Measurements from ENCODE around the gene CXCL10. TPM values are rescaled to one million over a fixed set of nuclear protein-coding genes. Genes with fewer than 3 reads are reported as not detected.

Gene CXCL10
- total and polyA plus RNA-seq, 2 of the 4 experiments (the other 2 are of a cell fraction) = 0.15 to 0.18 TPM

DNA sequence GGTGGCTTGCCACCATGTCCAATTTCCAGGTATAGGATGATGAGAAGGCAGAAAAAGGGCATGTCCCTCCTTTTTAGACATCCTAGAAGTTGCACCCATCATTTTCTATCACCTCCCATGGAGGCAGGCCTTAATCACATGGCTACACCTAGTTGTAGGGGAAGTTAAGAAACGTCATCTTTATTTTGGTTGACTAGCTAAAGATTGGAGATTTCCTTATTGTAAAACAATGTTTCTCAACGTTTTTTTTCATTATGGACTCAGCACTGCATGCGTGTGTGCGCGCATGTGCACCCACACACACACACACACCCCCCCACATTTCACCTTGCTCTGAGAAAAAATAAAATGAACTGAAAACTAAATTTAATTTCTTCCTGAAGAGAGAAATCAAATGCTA lies 14.0 kb downstream of the CXCL10 start:
- Histone ChIP-seq H3K4me1 (ENCODE audit: control insufficient read depth, insufficient read depth, low read length) (peaks cover 19% of the 10 kb centered on the region), H3K27me3 (ENCODE audit: control insufficient read depth, insufficient read depth, low read length) (no peaks in the 10 kb centered on the region), H3K79me1 (ENCODE audit: low read depth in 1 of 2, low read length in 2 of 2) (no peaks in the 10 kb centered on the region; a peak in 1 of 4 replicates), H2AK9ac (replicated peaks; ENCODE audit: low read depth, low read length, poor library complexity) (no peak overlapping the region), H2BK5ac (ENCODE audit: low read depth, low read length, poor library complexity, severe bottlenecking) (no peak overlapping the region), H3K36me3 (ENCODE audit: control insufficient read depth, insufficient read depth, low read length) (no peaks in the 10 kb centered on the region), H2BK120ac (ENCODE audit: low read depth, low read length) (no peak overlapping the region), H3K4me2 (ENCODE audit: low read depth, low read length) (no peak overlapping the region), H4K5ac (ENCODE audit: low read depth, low read length) (no peak overlapping the region), H2BK15ac (ENCODE audit: low read depth, low read length) (no peak overlapping the region), H3K56ac (ENCODE audit: extremely low read depth, insufficient read depth, low read length) (no peak overlapping the region), H3K9me1 (ENCODE audit: insufficient read depth, low read length) (peaks cover 13% of the 10 kb centered on the region), H3K9me3 (ENCODE audit: control insufficient read depth, insufficient read depth, low read length) (no peaks in the 10 kb centered on the region), H3K4ac (ENCODE audit: low read depth, low read length) (no peak overlapping the region), H4K8ac (ENCODE audit: low read depth in 2 of 2, low read length in 2 of 2) (no peak overlapping the region), H3K14ac (replicated peaks; ENCODE audit: low read depth, low read length) (no peak overlapping the region), H3K4me3 (ENCODE audit: insufficient read depth, low read depth, low read length) (no peak overlapping the region), H3K18ac (ENCODE audit: low read depth, low read length) (no peak overlapping the region), H2AK5ac (ENCODE audit: low read depth, low read length) (no peak overlapping the region), H4K91ac (ENCODE audit: insufficient read depth, low read depth, low read length) (no peak overlapping the region), H2BK20ac (ENCODE audit: low read depth, low read length) (no peak overlapping the region), H2AFZ (replicated peaks; ENCODE audit: low read length, poor library complexity) (no peak overlapping the region), H3K23ac (ENCODE audit: low read depth, low read length) (no peak overlapping the region), H3K27ac (ENCODE audit: insufficient read depth, low read length) (no peak overlapping the region), H4K20me1 (ENCODE audit: insufficient read depth, low read length) (no peaks in the 10 kb centered on the region), H3K9ac (ENCODE audit: low read depth, low read length) (no peak overlapping the region)
- CTCF ChIA-PET = interaction anchor here (1.9 kb wide), 1 partner anchor 13 kb away, joined by 5 read pairs; no protein-coding TSS in a partner anchor
- in situ Hi-C loops (cut with MboI; ENCODE audit: low sequenced_read_pairs) (no loop called here), dilution Hi-C loops (cut with HindIII; ENCODE audit: low sequenced_read_pairs, unreplicated experiment) (no loop called here), intact Hi-C loops (cut with micrococcal nuclease) (no loop called here)
- DNase-seq (no peak), ATAC-seq (ENCODE audit: low read depth) (no peak)
- TF ChIP-seq, protein P1, sequence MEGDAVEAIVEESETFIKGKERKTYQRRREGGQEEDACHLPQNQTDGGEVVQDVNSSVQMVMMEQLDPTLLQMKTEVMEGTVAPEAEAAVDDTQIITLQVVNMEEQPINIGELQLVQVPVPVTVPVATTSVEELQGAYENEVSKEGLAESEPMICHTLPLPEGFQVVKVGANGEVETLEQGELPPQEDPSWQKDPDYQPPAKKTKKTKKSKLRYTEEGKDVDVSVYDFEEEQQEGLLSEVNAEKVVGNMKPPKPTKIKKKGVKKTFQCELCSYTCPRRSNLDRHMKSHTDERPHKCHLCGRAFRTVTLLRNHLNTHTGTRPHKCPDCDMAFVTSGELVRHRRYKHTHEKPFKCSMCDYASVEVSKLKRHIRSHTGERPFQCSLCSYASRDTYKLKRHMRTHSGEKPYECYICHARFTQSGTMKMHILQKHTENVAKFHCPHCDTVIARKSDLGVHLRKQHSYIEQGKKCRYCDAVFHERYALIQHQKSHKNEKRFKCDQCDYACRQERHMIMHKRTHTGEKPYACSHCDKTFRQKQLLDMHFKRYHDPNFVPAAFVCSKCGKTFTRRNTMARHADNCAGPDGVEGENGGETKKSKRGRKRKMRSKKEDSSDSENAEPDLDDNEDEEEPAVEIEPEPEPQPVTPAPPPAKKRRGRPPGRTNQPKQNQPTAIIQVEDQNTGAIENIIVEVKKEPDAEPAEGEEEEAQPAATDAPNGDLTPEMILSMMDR (conservative IDR thresholded peaks at IDR 0.05; ENCODE audit: low read depth, low read length) = no peak
- no peak for TF ChIP-seq MAFK (IDR thresholded peaks at IDR 0.05; ENCODE audit: low read depth, low read length)
- no peak for TF ChIP-seq CEBPB (IDR thresholded peaks at IDR 0.05; ENCODE audit: low read depth, low read length)
- TF ChIP-seq POLR2A (IDR thresholded peaks at IDR 0.05; ENCODE audit: low read depth, low read length) = no peak
- no peak for TF ChIP-seq RFX5 (IDR thresholded peaks at IDR 0.05; ENCODE audit: low read depth, low read length)
- TF ChIP-seq RAD21 (IDR thresholded peaks at IDR 0.05; ENCODE audit: low read length) = no peak
- TF ChIP-seq NFE2L2 (IDR thresholded peaks at IDR 0.05; ENCODE audit: low read depth, low read length) = no peak
- TF ChIP-seq RCOR1 (IDR thresholded peaks at IDR 0.05; ENCODE audit: insufficient replicate concordance, low read length) = no peak
- TF ChIP-seq CHD1 (IDR thresholded peaks at IDR 0.05; ENCODE audit: low read depth, low read length) = no peak
- TF ChIP-seq SMC3 (IDR thresholded peaks at IDR 0.05; ENCODE audit: low read depth, low read length) = no peak
- TF ChIP-seq, protein P2, sequence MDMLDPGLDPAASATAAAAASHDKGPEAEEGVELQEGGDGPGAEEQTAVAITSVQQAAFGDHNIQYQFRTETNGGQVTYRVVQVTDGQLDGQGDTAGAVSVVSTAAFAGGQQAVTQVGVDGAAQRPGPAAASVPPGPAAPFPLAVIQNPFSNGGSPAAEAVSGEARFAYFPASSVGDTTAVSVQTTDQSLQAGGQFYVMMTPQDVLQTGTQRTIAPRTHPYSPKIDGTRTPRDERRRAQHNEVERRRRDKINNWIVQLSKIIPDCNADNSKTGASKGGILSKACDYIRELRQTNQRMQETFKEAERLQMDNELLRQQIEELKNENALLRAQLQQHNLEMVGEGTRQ (IDR thresholded peaks at IDR 0.05; ENCODE audit: low read depth, low read length) = no peak
- TF ChIP-seq, protein P3, sequence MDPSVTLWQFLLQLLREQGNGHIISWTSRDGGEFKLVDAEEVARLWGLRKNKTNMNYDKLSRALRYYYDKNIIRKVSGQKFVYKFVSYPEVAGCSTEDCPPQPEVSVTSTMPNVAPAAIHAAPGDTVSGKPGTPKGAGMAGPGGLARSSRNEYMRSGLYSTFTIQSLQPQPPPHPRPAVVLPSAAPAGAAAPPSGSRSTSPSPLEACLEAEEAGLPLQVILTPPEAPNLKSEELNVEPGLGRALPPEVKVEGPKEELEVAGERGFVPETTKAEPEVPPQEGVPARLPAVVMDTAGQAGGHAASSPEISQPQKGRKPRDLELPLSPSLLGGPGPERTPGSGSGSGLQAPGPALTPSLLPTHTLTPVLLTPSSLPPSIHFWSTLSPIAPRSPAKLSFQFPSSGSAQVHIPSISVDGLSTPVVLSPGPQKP (IDR thresholded peaks at IDR 0.05; ENCODE audit: borderline replicate concordance, low read depth, low read length) = no peak
- TF ChIP-seq FOS (IDR thresholded peaks at IDR 0.05; ENCODE audit: low read depth, low read length) = no peak
- TF ChIP-seq BHLHE40 (IDR thresholded peaks at IDR 0.05; ENCODE audit: low read depth, low read length) = no peak
- TF ChIP-seq MXI1 (IDR thresholded peaks at IDR 0.05; ENCODE audit: borderline replicate concordance, low read depth, low read length) = no peak
- no peak for TF ChIP-seq MAZ (IDR thresholded peaks at IDR 0.05; ENCODE audit: borderline replicate concordance, low read depth, low read length)
- POLR2A ChIA-PET (ENCODE audit: unreplicated experiment) = no interaction called here
- WGBS, 2 experiments (ENCODE audit: extremely low coverage in 2 of 2, insufficient read length in 1 of 2) = no CpG with 5 or more reads among the region's 5 CpGs
- BruUV-seq (replicated peaks) = no TSS peak
